Chondrocyte (in vitro differentiated cells): ENCODE data around the gene QDPR. TPM values are rescaled to one million over a fixed set of nuclear protein-coding genes. Genes with fewer than 3 reads are reported as not detected.

Experiments used
- DNase-seq: peaks from one replicate; pipeline ENCODE4 v3.0.0; 2021; ENCODE audit warnings: mixed read lengths, low spot score
- H3K27ac Mint-ChIP-seq: one replicate; pipeline ENCODE4 v1.8.0; 2021; ENCODE audit warnings: mild to moderate bottlenecking, moderate library complexity, mixed read lengths; ENCODE audit not compliant: unreplicated experiment
- H3K27me3 Mint-ChIP-seq: 2 replicates; pipeline ENCODE4 v1.8.0; 2021; ENCODE audit warnings: low read depth, mixed read lengths
- H3K36me3 Mint-ChIP-seq: 2 replicates; pipeline ENCODE4 v1.8.0; 2021; ENCODE audit warnings: low read depth, mixed read lengths
- H3K4me1 Mint-ChIP-seq: 2 replicates; pipeline ENCODE4 v1.8.0; 2021; ENCODE audit warnings: low read depth, mild to moderate bottlenecking, mixed read lengths
- H3K4me3 Mint-ChIP-seq: one replicate; pipeline ENCODE4 v1.8.0; 2021; ENCODE audit warnings: mild to moderate bottlenecking, moderate library complexity, mixed read lengths; ENCODE audit not compliant: unreplicated experiment
- H3K9me3 Mint-ChIP-seq: 2 replicates; pipeline ENCODE4 v1.8.0; 2021; ENCODE audit warnings: low read depth, mixed read lengths
- CTCF ChIP-seq: fragments of 200-600 bp; sonication (generic); IDR thresholded peaks from 2 replicates; pipeline ENCODE4 v1.5.0; 2021; ENCODE audit warnings: antibody characterized with exemption, mild to moderate bottlenecking, moderate library complexity
- total RNA-seq: library from RNA; stranded (reverse); gene quantifications from 3 replicates; pipeline ENCODE4 v1.2.1, GENCODE V29; 2021

Gene QDPR
- total RNA-seq, 1 donor from 2014 or later = 23.3 TPM

GRCh38 chr4:17550549-17550948 is 38.7 kb upstream of the QDPR start:
- H3K27me3 Mint-ChIP-seq = peaks cover 21% of the 10 kb centered on the region
- H3K9me3 Mint-ChIP-seq = no peaks in the 10 kb centered on the region
- H3K4me1 Mint-ChIP-seq = peaks cover 9% of the 10 kb centered on the region
- no peaks in the 10 kb centered on the region for H3K36me3 Mint-ChIP-seq
- no peak for TF ChIP-seq CTCF
- no peak for DNase-seq
- no peak overlapping the region for H3K4me3 Mint-ChIP-seq
- no peak overlapping the region for H3K27ac Mint-ChIP-seq

GRCh38 chr4:17546678-17547077 is 34.8 kb upstream of the QDPR start:
- H3K27me3 Mint-ChIP-seq = peaks cover 8% of the 10 kb centered on the region
- H3K36me3 Mint-ChIP-seq = no peaks in the 10 kb centered on the region
- DNase-seq = no peak
- H3K9me3 Mint-ChIP-seq = no peaks in the 10 kb centered on the region
- TF ChIP-seq CTCF = no peak
- no peak overlapping the region for H3K4me3 Mint-ChIP-seq
- H3K27ac Mint-ChIP-seq = no peak overlapping the region
- peaks cover 9% of the 10 kb centered on the region for H3K4me1 Mint-ChIP-seq

- Mint-ChIP-seq H3K9me3 (no peaks in the 10 kb centered on the region), H3K4me1 (peaks cover 9% of the 10 kb centered on the region), H3K27me3 (peaks cover 6% of the 10 kb centered on the region), H3K36me3 (no peaks in the 10 kb centered on the region), H3K4me3 (no peak overlapping the region), H3K27ac (no peak overlapping the region)
- DNase-seq = no peak
- no peak for TF ChIP-seq CTCF
Measured at GRCh38 chr4:17546222-17546621, 34.3 kb upstream of the QDPR start.

- Mint-ChIP-seq H3K9me3 (no peaks in the 10 kb centered on the region), H3K27ac (no peak overlapping the region), H3K27me3 (peaks cover 6% of the 10 kb centered on the region), H3K4me3 (no peak overlapping the region), H3K36me3 (no peaks in the 10 kb centered on the region), H3K4me1 (peaks cover 9% of the 10 kb centered on the region)
- no peak for TF ChIP-seq CTCF
- DNase-seq = no peak
Measured at GRCh38 chr4:17545374-17546140, 33.7 kb upstream of the QDPR start.

- Mint-ChIP-seq H3K27me3 (peaks cover 10% of the 10 kb centered on the region), H3K9me3 (no peaks in the 10 kb centered on the region), H3K27ac (no peak overlapping the region), H3K4me3 (no peak overlapping the region), H3K4me1 (peaks cover 9% of the 10 kb centered on the region), H3K36me3 (no peaks in the 10 kb centered on the region)
- TF ChIP-seq CTCF = no peak
- no peak for DNase-seq
Measured at GRCh38 chr4:17544831-17545234, 32.9 kb upstream of the QDPR start.
